Adrenal gland (tissue), 12 donors: ENCODE measurements around the gene ZIC1. TPM values are rescaled to one million over a fixed set of nuclear protein-coding genes. Genes with fewer than 3 reads are reported as not detected.

Experiments used
- DNase-seq, 7 donors: peaks; one replicate each; pipeline ENCODE4 v3.0.0-alpha.2; 2019 to 2020
- H3K27ac ChIP-seq, 5 donors: fragments of 200-600 bp; sonication (generic) in 4 of 5; 1 replicate in 3 of 5; 2 replicates in 2 of 5; pipeline versions ENCODE4 v1.5.1 to v1.8.0; 2016 to 2020; ENCODE audit warnings: mild to moderate bottlenecking in 1 of 5
- H3K27me3 ChIP-seq: fragments of 200-600 bp; 2 replicates; pipeline ENCODE4 v1.8.0; 2021
- H3K36me3 ChIP-seq, 2 donors: fragments of 200-600 bp; replicated peaks in 1 of 2; 1 replicate in 1 of 2; 2 replicates in 1 of 2; pipeline versions ENCODE4 v1.5.1 to v1.8.0; 2018 to 2022
- H3K4me1 ChIP-seq, 2 donors: fragments of 200-600 bp; replicated peaks in 1 of 2; 1 replicate in 1 of 2; 2 replicates in 1 of 2; pipeline versions ENCODE4 v1.5.1 to v1.8.0; 2018 to 2021
- H3K4me3 ChIP-seq, 4 donors: fragments of 200-600 bp; sonication (generic) in 3 of 4; one replicate each; pipeline ENCODE4 v1.5.1; 2016 to 2018
- H3K9me3 ChIP-seq, 3 donors: fragments of 200-600 bp; sonication (generic) in 1 of 3; replicated peaks in 1 of 3; 1 replicate in 2 of 3; 2 replicates in 1 of 3; pipeline versions ENCODE4 v1.5.1 to v1.8.0; 2016 to 2021
- CTCF ChIP-seq, 6 experiments: fragments of 450-650 bp in 4 of 6; fragments of 200-600 bp in 2 of 6; sonication (generic) in 1 of 6; IDR thresholded peaks; 1 replicate in 5 of 6; 2 replicates in 1 of 6; pipeline versions ENCODE4 v1.5.1 to v1.8.0; 2016 to 2021; ENCODE audit warnings: antibody characterized with exemption in 6 of 6, mild to moderate bottlenecking in 2 of 6, moderate library complexity in 1 of 6
- POLR2A ChIP-seq, 2 donors: fragments of 450-650 bp; IDR thresholded peaks; one replicate each; pipeline ENCODE4 v1.6.1; 2017; ENCODE audit warnings: antibody characterized with exemption in 2 of 2, mild to moderate bottlenecking in 2 of 2, moderate library complexity in 1 of 2
- WGBS, 4 donors: extraction: QIAGEN DNeasy Blood & Tissue Kit in 2 of 4; methylation state at CpG; one replicate each; pipeline versions ENCODE4 v1.1.5 to v1.1.7; 2013 to 2017; 5-methylcytosine and 5-hydroxymethylcytosine counted together
- intact Hi-C, 2 donors: fragments of 100-400 bp; cut with DNase I; formaldehyde crosslinking; loops; one replicate each; pipeline versions ENCODE4 v1.14.1 to v1.15.0; 2022 to 2023
- polyA plus RNA-seq, 3 donors: library from polyadenylated mRNA; stranded (reverse); fragments of 200-250 nt in 2 of 3; fragments of 350-450 nt in 1 of 3; fragmentation: Illumina TruSeq in 1 of 3; extraction: RNeasy Lipid Tissue Mini Kit (QIAGEN cat#74804) in 1 of 3; gene quantifications; one replicate each; pipeline ENCODE4 v1.2.3, GENCODE V29; 2013 to 2014
- total RNA-seq, 9 donors: library from RNA; depleted of rRNA in 4 of 9; stranded (reverse); fragments of >200 nt in 4 of 9; fragments of 120-200 nt in 1 of 9; fragmentation: NEBNext Ultra II Directional in 1 of 9; extraction: Animal tissue kit (Norgen Biotek cat#: 25700) in 1 of 9; gene quantifications; one replicate each; pipeline versions ENCODE4 v1.1.0 to v1.2.4, GENCODE V29; 2013 to 2023
- donor health status: healthy with polysubstance abuse.
- donor health status: Bipolar disorder and iron deficiency.
- donor health status: DM: yes; HTN: yes; CAD: no.
- donor health status: DM: no; HTN: no; CAD: no.
- donor health status: DM: no; HTN: no; CAD: no.
- donor health status: DM: yes; HTN: yes; CAD: no.

ZIC1 gene
- total and polyA plus RNA-seq, 12 donors: 0.08 to 0.64 (median 0.32) TPM; not detected in 9

- TF ChIP-seq CTCF (IDR thresholded peaks at IDR 0.05): no peak
- TF ChIP-seq POLR2A (IDR thresholded peaks at IDR 0.05): no peak
- intact Hi-C loops: no loop called here
- no peak overlapping the region for H3K27ac ChIP-seq
- WGBS, 4 donors: 5 to 8% (median 7%) methylated on average over 11 to 18 of the region's 18 CpGs
- no peaks in the 10 kb centered on the region for H3K9me3 ChIP-seq
- no peak for DNase-seq
- peaks cover 80% of the 10 kb centered on the region for H3K27me3 ChIP-seq
- H3K4me3 ChIP-seq: no peak overlapping the region
- H3K4me1 ChIP-seq: no peaks in the 10 kb centered on the region
- no peaks in the 10 kb centered on the region for H3K36me3 ChIP-seq
Observed at GRCh38 chr3:147369661-147370123, 39.5 kb upstream of the ZIC1 start.

- Histone ChIP-seq H3K27me3 (peaks cover 84% of the 10 kb centered on the region), H3K4me3 (no peak overlapping the region), H3K4me1 (no peaks in the 10 kb centered on the region), H3K36me3 (no peaks in the 10 kb centered on the region), H3K9me3 (no peaks in the 10 kb centered on the region), H3K27ac (no peak overlapping the region)
- no peak for TF ChIP-seq CTCF (IDR thresholded peaks at IDR 0.05)
- TF ChIP-seq POLR2A (IDR thresholded peaks at IDR 0.05): no peak
- 8 to 12% (median 11%) methylated on average over 19 of the region's 19 CpGs for WGBS, 4 donors
- intact Hi-C loops: no loop called here
- DNase-seq: no peak
Observed at GRCh38 chr3:147370349-147370748, 38.8 kb upstream of the ZIC1 start.

- intact Hi-C loops: no loop called here
- Histone ChIP-seq H3K4me1 (no peaks in the 10 kb centered on the region), H3K36me3 (no peaks in the 10 kb centered on the region), H3K4me3 (no peak overlapping the region), H3K9me3 (no peaks in the 10 kb centered on the region), H3K27me3 (peaks cover 91% of the 10 kb centered on the region), H3K27ac (no peak overlapping the region)
- no peak for TF ChIP-seq POLR2A (IDR thresholded peaks at IDR 0.05)
- TF ChIP-seq CTCF (IDR thresholded peaks at IDR 0.05): no peak
- 2 to 11% (median 5%) methylated on average over 12 of the region's 12 CpGs for WGBS, 4 donors
- no peak for DNase-seq
Observed at GRCh38 chr3:147371140-147371539, 38.0 kb upstream of the ZIC1 start.

DNA sequence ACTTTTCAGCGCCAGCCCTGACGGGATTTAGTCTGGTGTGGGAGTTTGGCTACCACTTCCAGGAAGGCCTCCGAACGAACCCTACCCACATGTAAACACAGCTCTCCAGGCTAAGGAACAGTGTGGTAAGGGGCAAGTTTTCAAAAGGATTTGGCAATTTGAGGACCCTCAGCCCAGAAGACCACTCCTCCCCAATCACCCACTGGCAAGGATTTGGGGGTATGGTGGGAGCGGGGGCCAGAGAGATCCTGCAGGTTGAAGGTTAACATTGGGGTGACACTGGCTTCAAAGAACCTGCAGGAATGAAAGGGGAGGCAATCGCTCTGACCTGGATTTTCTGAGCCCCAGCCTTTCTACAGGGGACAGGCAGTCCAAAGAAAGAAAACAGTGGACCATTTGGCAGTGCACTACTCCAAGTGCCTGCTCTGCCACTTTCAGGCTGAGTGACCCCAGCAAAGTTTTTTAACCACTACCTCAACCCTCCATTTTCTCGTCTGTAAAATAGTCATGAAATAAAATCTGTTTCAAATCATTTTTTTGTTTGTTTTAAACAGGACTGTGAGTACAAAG lies 37.3 kb upstream of the ZIC1 start:
- no peak for DNase-seq
- WGBS, 4 donors: 5 to 10% (median 8%) methylated on average over 7 of the region's 7 CpGs
- H3K9me3 ChIP-seq: no peaks in the 10 kb centered on the region
- no peak overlapping the region for H3K4me3 ChIP-seq
- H3K27me3 ChIP-seq: peaks cover 87% of the 10 kb centered on the region
- H3K27ac ChIP-seq: no peak overlapping the region
- H3K36me3 ChIP-seq: no peaks in the 10 kb centered on the region
- no peaks in the 10 kb centered on the region for H3K4me1 ChIP-seq
- intact Hi-C loops: no loop called here
- TF ChIP-seq CTCF (IDR thresholded peaks at IDR 0.05) (no peak), POLR2A (IDR thresholded peaks at IDR 0.05) (no peak)
